ENCODE data around the gene TFG. TPM values are rescaled to one million over a fixed set of nuclear protein-coding genes. Genes with fewer than 3 reads are reported as not detected.

TFG gene
- total and polyA plus RNA-seq, 4 donors = 46.3 to 120 (median 104) TPM

DNA sequence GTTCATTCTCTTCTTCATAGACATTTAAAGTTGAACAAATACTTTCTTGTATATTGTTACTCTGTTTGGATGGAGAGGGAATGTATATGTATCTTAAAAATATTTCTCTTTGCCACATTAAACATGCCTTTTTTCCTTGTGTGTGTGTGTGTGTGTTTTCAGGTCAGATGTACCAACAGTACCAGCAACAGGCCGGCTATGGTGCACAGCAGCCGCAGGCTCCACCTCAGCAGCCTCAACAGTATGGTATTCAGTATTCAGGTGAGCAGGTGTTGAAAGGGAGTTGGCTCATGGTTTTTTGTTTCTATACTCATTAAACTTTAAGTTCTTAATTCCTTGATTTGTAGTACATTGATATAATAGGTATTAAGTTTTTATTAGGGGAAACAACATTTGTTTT is 35.4 kb downstream of the TFG start:
- Histone ChIP-seq H3K27me3 (ENCODE audit: control insufficient read depth, insufficient read depth, low read length) (no peaks in the 10 kb centered on the region), H3K4me3 (ENCODE audit: low read depth, low read length) (no peak overlapping the region), H3K27ac (ENCODE audit: low read depth, low read length) (no peak overlapping the region), H3K36me3 (ENCODE audit: control insufficient read depth, insufficient read depth, low read length) (peaks cover 8% of the 10 kb centered on the region), H3K9me3 (ENCODE audit: control insufficient read depth, insufficient read depth, low read length) (no peaks in the 10 kb centered on the region), H3K4me1 (ENCODE audit: control insufficient read depth, insufficient read depth, low read length) (no peaks in the 10 kb centered on the region)
- WGBS (ENCODE audit: insufficient coverage) = no CpG with 5 or more reads among the region's 2 CpGs
- DNase-seq (ENCODE audit: low read depth in 4 of 6, low spot score in 6 of 6) = no peak

DNA sequence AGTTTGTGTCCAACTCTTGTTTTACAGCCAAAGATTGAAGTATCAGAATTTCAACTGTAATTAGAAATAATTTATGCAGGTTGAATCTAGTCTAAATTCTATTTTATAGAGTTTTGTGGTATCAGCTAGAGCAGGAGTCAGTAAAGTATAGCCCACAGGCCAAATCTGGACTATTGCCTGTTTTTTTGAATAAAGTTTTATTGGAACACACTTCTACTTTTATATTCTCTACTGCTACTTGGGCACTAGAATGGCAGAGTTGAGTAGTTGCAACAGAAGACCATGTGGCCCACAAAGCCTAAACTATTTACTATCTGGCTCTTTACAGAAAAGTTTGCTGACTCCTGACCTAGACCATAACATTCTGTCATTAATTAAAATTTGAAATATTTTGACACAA is 36.3 kb downstream of the TFG start:
- no peaks in the 10 kb centered on the region for H3K9me3 ChIP-seq (ENCODE audit: control insufficient read depth, insufficient read depth, low read length)
- no peak for DNase-seq (ENCODE audit: low read depth in 4 of 6, low spot score in 6 of 6)
- no peak overlapping the region for H3K4me3 ChIP-seq (ENCODE audit: low read depth, low read length)
- no peaks in the 10 kb centered on the region for H3K4me1 ChIP-seq (ENCODE audit: control insufficient read depth, insufficient read depth, low read length)
- no peak overlapping the region for H3K27ac ChIP-seq (ENCODE audit: low read depth, low read length)
- peaks cover 8% of the 10 kb centered on the region for H3K36me3 ChIP-seq (ENCODE audit: control insufficient read depth, insufficient read depth, low read length)
- no peaks in the 10 kb centered on the region for H3K27me3 ChIP-seq (ENCODE audit: control insufficient read depth, insufficient read depth, low read length)

DNA sequence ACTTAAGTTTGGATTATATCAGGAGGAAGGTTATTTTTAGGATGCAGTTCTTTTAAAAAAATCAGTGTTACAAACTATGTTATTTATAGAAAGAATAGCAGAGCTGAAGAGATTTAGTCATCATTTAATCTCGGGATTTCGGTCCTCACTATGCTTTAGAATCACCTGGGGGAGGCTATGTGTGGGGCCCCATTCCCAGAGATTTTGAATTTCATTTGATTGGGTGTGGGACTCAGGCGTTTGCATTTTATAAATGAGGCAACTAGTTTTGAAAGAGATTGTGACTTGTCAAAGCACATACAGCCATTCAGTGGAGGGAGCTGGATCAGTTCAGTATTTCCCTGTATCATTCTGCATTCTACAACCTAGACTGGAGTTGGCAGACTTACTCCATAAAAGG is 36.8 kb downstream of the TFG start:
- H3K36me3 ChIP-seq (ENCODE audit: control insufficient read depth, insufficient read depth, low read length) = peaks cover 8% of the 10 kb centered on the region
- no peak overlapping the region for H3K4me3 ChIP-seq (ENCODE audit: low read depth, low read length)
- no peak for DNase-seq (ENCODE audit: low read depth in 4 of 6, low spot score in 6 of 6)
- H3K27ac ChIP-seq (ENCODE audit: low read depth, low read length) = no peak overlapping the region
- WGBS (ENCODE audit: insufficient coverage) = 100% methylated on average over 1 of the region's 3 CpGs
- no peaks in the 10 kb centered on the region for H3K27me3 ChIP-seq (ENCODE audit: control insufficient read depth, insufficient read depth, low read length)
- no peaks in the 10 kb centered on the region for H3K9me3 ChIP-seq (ENCODE audit: control insufficient read depth, insufficient read depth, low read length)
- H3K4me1 ChIP-seq (ENCODE audit: control insufficient read depth, insufficient read depth, low read length) = no peaks in the 10 kb centered on the region

DNA sequence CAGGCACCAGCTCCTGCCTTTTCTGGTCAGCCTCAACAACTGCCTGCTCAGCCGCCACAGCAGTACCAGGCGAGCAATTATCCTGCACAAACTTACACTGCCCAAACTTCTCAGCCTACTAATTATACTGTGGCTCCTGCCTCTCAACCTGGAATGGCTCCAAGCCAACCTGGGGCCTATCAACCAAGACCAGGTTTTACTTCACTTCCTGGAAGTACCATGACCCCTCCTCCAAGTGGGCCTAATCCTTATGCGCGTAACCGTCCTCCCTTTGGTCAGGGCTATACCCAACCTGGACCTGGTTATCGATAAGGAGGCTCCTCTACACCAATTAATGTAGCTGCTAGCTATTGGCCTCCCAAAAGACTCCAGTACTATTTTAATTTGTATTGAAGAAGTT is 38.9 kb downstream of the TFG start:
- Histone ChIP-seq H3K9me3 (ENCODE audit: control insufficient read depth, insufficient read depth, low read length) (no peaks in the 10 kb centered on the region), H3K27me3 (ENCODE audit: control insufficient read depth, insufficient read depth, low read length) (no peaks in the 10 kb centered on the region), H3K36me3 (ENCODE audit: control insufficient read depth, insufficient read depth, low read length) (peaks cover 8% of the 10 kb centered on the region), H3K4me1 (ENCODE audit: control insufficient read depth, insufficient read depth, low read length) (no peaks in the 10 kb centered on the region), H3K27ac (ENCODE audit: low read depth, low read length) (no peak overlapping the region), H3K4me3 (ENCODE audit: low read depth, low read length) (no peak overlapping the region)
- WGBS (ENCODE audit: insufficient coverage) = 98% methylated on average over 5 of the region's 6 CpGs
- DNase-seq (ENCODE audit: low read depth in 4 of 6, low spot score in 6 of 6) = no peak

DNA sequence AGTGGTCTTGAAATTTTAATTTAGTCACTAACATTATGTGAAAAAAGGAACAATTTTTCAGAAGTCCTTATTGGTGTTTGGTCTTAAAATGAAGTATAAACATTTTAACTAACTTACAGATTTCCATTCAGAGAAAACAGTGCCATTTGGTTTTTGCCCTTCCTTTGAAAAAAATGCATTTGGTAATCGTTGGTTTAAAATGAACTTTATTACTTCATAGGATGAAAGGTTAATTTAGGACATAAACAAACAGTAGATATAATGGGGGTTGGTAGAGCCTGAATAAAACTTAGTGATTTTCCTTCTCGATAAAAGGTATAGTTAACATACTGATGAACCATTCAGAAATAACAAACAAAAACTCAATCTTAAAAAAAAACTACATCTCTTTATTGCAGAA is 39.7 kb downstream of the TFG start:
- no peak overlapping the region for H3K4me3 ChIP-seq (ENCODE audit: low read depth, low read length)
- peaks cover 8% of the 10 kb centered on the region for H3K36me3 ChIP-seq (ENCODE audit: control insufficient read depth, insufficient read depth, low read length)
- no peaks in the 10 kb centered on the region for H3K27me3 ChIP-seq (ENCODE audit: control insufficient read depth, insufficient read depth, low read length)
- no CpG with 5 or more reads among the region's 2 CpGs for WGBS (ENCODE audit: insufficient coverage)
- H3K9me3 ChIP-seq (ENCODE audit: control insufficient read depth, insufficient read depth, low read length) = no peaks in the 10 kb centered on the region
- H3K4me1 ChIP-seq (ENCODE audit: control insufficient read depth, insufficient read depth, low read length) = no peaks in the 10 kb centered on the region
- no peak for DNase-seq (ENCODE audit: low read depth in 4 of 6, low spot score in 6 of 6)
- no peak overlapping the region for H3K27ac ChIP-seq (ENCODE audit: low read depth, low read length)

DNA sequence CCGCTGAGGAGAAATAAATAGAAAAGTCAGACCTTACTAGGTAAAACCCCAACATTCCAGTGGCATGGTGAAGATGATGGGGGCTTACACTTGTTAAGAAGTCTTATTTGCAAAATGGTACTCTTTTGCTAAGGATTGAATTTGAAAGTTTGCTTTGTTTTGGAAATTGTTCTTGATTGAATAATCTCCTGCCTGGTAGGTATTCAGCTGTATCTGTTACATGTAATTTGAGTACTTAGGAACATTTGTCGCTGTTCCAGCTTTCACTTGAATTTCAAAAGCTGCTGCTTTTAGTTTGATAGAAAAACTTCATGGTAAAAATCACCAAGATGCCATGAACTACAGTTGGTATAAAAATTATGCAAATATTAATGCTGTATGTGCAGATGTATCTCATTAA is 44.6 kb downstream of the TFG start:
- no peaks in the 10 kb centered on the region for H3K36me3 ChIP-seq (ENCODE audit: control insufficient read depth, insufficient read depth, low read length)
- no CpG with 5 or more reads among the region's 2 CpGs for WGBS (ENCODE audit: insufficient coverage)
- peak in 1 of 6 donors; percentile 4 for DNase-seq (ENCODE audit: low read depth in 4 of 6, low spot score in 6 of 6)

GRCh38 chr3:100754563-100755334 is 45.5 kb downstream of the TFG start:
- Histone ChIP-seq H3K9me3 (ENCODE audit: control insufficient read depth, insufficient read depth, low read length) (no peaks in the 10 kb centered on the region), H3K27me3 (ENCODE audit: control insufficient read depth, insufficient read depth, low read length) (no peaks in the 10 kb centered on the region), H3K27ac (ENCODE audit: low read depth, low read length) (no peak overlapping the region), H3K4me3 (ENCODE audit: low read depth, low read length) (no peak overlapping the region), H3K36me3 (ENCODE audit: control insufficient read depth, insufficient read depth, low read length) (no peaks in the 10 kb centered on the region), H3K4me1 (ENCODE audit: control insufficient read depth, insufficient read depth, low read length) (no peaks in the 10 kb centered on the region)
- peak in 1 of 6 donors; percentile 26 for DNase-seq (ENCODE audit: low read depth in 4 of 6, low spot score in 6 of 6)
- no CpG with 5 or more reads among the region's 3 CpGs for WGBS (ENCODE audit: insufficient coverage)

More for the DNA sequence above, 44.6 kb downstream of the TFG start:
- H3K9me3 ChIP-seq (ENCODE audit: control insufficient read depth, insufficient read depth, low read length) = no peaks in the 10 kb centered on the region
- H3K4me3 ChIP-seq (ENCODE audit: low read depth, low read length) = no peak overlapping the region
- H3K27ac ChIP-seq (ENCODE audit: low read depth, low read length) = no peak overlapping the region
- H3K4me1 ChIP-seq (ENCODE audit: control insufficient read depth, insufficient read depth, low read length) = no peaks in the 10 kb centered on the region
- H3K27me3 ChIP-seq (ENCODE audit: control insufficient read depth, insufficient read depth, low read length) = no peaks in the 10 kb centered on the region

DNA sequence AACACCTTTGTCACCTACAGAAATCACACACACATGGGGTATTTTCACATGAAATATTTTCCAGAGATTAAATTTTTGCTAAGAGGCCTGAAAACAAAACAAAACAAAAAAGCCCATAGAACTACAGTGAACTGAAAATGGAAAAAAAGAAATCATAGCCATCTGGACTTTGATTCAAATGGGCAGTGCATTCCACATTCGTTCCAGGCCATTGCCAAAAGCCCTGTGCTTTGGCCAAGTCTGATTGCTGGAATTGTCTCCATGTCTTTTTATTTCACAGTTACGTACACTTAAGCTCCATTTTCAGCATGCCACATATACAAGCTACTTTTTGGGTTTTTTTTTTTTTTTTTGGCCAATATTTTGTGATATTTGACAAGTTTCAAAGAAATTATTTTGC is 47.1 kb downstream of the TFG start:
- H3K27ac ChIP-seq (ENCODE audit: low read depth, low read length) = no peak overlapping the region
- no peaks in the 10 kb centered on the region for H3K9me3 ChIP-seq (ENCODE audit: control insufficient read depth, insufficient read depth, low read length)
- H3K27me3 ChIP-seq (ENCODE audit: control insufficient read depth, insufficient read depth, low read length) = no peaks in the 10 kb centered on the region
- no peak overlapping the region for H3K4me3 ChIP-seq (ENCODE audit: low read depth, low read length)
- DNase-seq (ENCODE audit: low read depth in 4 of 6, low spot score in 6 of 6) = peak in 3 of 6 donors; percentile 2 to 52 (median 38)
- H3K36me3 ChIP-seq (ENCODE audit: control insufficient read depth, insufficient read depth, low read length) = no peaks in the 10 kb centered on the region
- no peaks in the 10 kb centered on the region for H3K4me1 ChIP-seq (ENCODE audit: control insufficient read depth, insufficient read depth, low read length)
- 45% methylated on average over 1 of the region's 2 CpGs for WGBS (ENCODE audit: insufficient coverage)

- no peaks in the 10 kb centered on the region for H3K9me3 ChIP-seq (ENCODE audit: control insufficient read depth, insufficient read depth, low read length)
- H3K4me3 ChIP-seq (ENCODE audit: low read depth, low read length) = no peak overlapping the region
- no peaks in the 10 kb centered on the region for H3K4me1 ChIP-seq (ENCODE audit: control insufficient read depth, insufficient read depth, low read length)
- WGBS (ENCODE audit: insufficient coverage) = 86% methylated on average over 3 of the region's 3 CpGs
- H3K27ac ChIP-seq (ENCODE audit: low read depth, low read length) = no peak overlapping the region
- DNase-seq (ENCODE audit: low read depth in 4 of 6, low spot score in 6 of 6) = no peak
- H3K36me3 ChIP-seq (ENCODE audit: control insufficient read depth, insufficient read depth, low read length) = no peaks in the 10 kb centered on the region
- no peaks in the 10 kb centered on the region for H3K27me3 ChIP-seq (ENCODE audit: control insufficient read depth, insufficient read depth, low read length)
Measured at GRCh38 chr3:100759159-100759558, 49.9 kb downstream of the TFG start.

DNA sequence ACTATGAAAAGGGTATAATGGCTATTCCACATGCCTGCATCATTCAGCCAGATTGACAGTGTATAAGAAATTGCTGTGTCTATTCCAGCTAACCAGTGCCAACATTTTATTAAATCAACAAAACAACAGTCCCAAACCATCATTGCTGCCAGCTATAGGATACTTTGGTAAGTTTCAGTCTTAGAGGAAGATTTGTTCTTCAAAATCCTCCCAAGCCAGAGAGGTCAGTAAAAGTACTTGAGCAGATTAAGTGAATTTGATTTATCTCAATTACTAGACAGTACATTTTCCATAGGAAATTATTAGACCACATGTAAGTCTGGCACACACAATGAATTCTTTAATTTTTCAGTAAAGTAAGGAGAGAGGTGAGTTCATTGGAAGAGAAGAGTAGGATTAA is 50.7 kb downstream of the TFG start:
- Histone ChIP-seq H3K4me1 (ENCODE audit: control insufficient read depth, insufficient read depth, low read length) (no peaks in the 10 kb centered on the region), H3K27ac (ENCODE audit: low read depth, low read length) (no peak overlapping the region), H3K36me3 (ENCODE audit: control insufficient read depth, insufficient read depth, low read length) (no peaks in the 10 kb centered on the region), H3K4me3 (ENCODE audit: low read depth, low read length) (no peak overlapping the region), H3K27me3 (ENCODE audit: control insufficient read depth, insufficient read depth, low read length) (no peaks in the 10 kb centered on the region), H3K9me3 (ENCODE audit: control insufficient read depth, insufficient read depth, low read length) (no peaks in the 10 kb centered on the region)
- no peak for DNase-seq (ENCODE audit: low read depth in 4 of 6, low spot score in 6 of 6)

All from spinal cord (tissue), 10 donors.